SU-DHL-6 (cell line): ENCODE results near the gene SP140.

Experiments
- CTCF ChIP-seq: fragments of 200-600 bp; sonication (generic); IDR thresholded peaks from one replicate; pipeline ENCODE4 v1.5.1; 2017; ENCODE audit warnings: antibody characterized with exemption, mild to moderate bottlenecking, low read length, moderate library complexity; ENCODE audit not compliant: insufficient read depth, poor library complexity, severe bottlenecking
- EZH2phosphoT487 ChIP-seq: fragments of 200-600 bp; sonication (generic), shearing (Covaris generic); conservative IDR thresholded peaks from 2 replicates; pipeline ENCODE4 v1.6.1; 2018; ENCODE audit warnings: mild to moderate bottlenecking, antibody characterized with exemption, low read length, moderate library complexity, mixed read lengths

GRCh38 chr2:230306474-230306873 is 80.9 kb downstream of the SP140 start:
- TF ChIP-seq CTCF (no peak), EZH2phosphoT487 (no peak)
